GM06990 (cell line): Measurements from ENCODE around the gene SRRM4.

Source experiments
- DNase-seq: peaks from one replicate; pipeline ENCODE4 v3.0.0-alpha.2; 2011; ENCODE audit not compliant: insufficient read length; ENCODE audit errors: extremely low read depth
- H3K27me3 ChIP-seq: replicated peaks from 2 replicates; pipeline ENCODE4 v1.6.0; 2011; ENCODE audit warnings: low read length; ENCODE audit not compliant: control insufficient read depth, insufficient read depth
- H3K36me3 ChIP-seq: 2 replicates; pipeline ENCODE4 v1.5.1; 2011; ENCODE audit warnings: low read length; ENCODE audit not compliant: control insufficient read depth, insufficient read depth
- H3K4me3 ChIP-seq: replicated peaks from 2 replicates; pipeline ENCODE4 v1.5.1; 2011; ENCODE audit warnings: low read depth, mild to moderate bottlenecking, control low read depth, low read length
- CTCF ChIP-seq: IDR thresholded peaks from 2 replicates; pipeline ENCODE4 v1.5.1; 2011; ENCODE audit warnings: low read length, control low read depth, mild to moderate bottlenecking, inconsistent platforms; ENCODE audit not compliant: insufficient read depth, poor library complexity, severe bottlenecking

Gene SRRM4

GRCh38 chr12:118981285-118982211 is at the start of gene SRRM4:
Gene SRRM4, plus strand, starts transcription at chr12:118981541. Its CDS starts 342 bp downstream, at chr12:118981883.
- no peak for DNase-seq
- H3K27me3 ChIP-seq = no peaks in the 10 kb centered on the region; the same call in 1 of the 2 replicates
- H3K36me3 ChIP-seq = no peaks in the 10 kb centered on the region
- TF ChIP-seq CTCF = no peak
- no peak within 1 kb of the TSS for H3K4me3 ChIP-seq

- no peak for DNase-seq
- Histone ChIP-seq H3K27me3 (no peaks in the 10 kb centered on the region; the same call in 1 of the 2 replicates), H3K36me3 (no peaks in the 10 kb centered on the region), H3K4me3 (no peak overlapping the region)
- no peak for TF ChIP-seq CTCF
Observed at GRCh38 chr12:118946256-118946655, 35.1 kb upstream of the SRRM4 start.

- Histone ChIP-seq H3K4me3 (no peak overlapping the region), H3K36me3 (no peaks in the 10 kb centered on the region), H3K27me3 (no peaks in the 10 kb centered on the region; the same call in 1 of the 2 replicates)
- no peak for TF ChIP-seq CTCF
- no peak for DNase-seq
Observed at GRCh38 chr12:118958520-118958919, 22.8 kb upstream of the SRRM4 start.

- H3K36me3 ChIP-seq = no peaks in the 10 kb centered on the region
- H3K27me3 ChIP-seq = no peaks in the 10 kb centered on the region; the same call in 1 of the 2 replicates
- no peak for DNase-seq
- no peak for TF ChIP-seq CTCF
- no peak overlapping the region for H3K4me3 ChIP-seq
Observed at GRCh38 chr12:118959348-118959747, 22.0 kb upstream of the SRRM4 start.

GRCh38 chr12:118959985-118960560 is 21.3 kb upstream of the SRRM4 start:
- no peak for DNase-seq
- H3K4me3 ChIP-seq = no peak overlapping the region
- no peak for TF ChIP-seq CTCF
- H3K27me3 ChIP-seq = no peaks in the 10 kb centered on the region; the same call in 1 of the 2 replicates
- no peaks in the 10 kb centered on the region for H3K36me3 ChIP-seq
